ENCODE measurements around the gene FASN.

DNA sequence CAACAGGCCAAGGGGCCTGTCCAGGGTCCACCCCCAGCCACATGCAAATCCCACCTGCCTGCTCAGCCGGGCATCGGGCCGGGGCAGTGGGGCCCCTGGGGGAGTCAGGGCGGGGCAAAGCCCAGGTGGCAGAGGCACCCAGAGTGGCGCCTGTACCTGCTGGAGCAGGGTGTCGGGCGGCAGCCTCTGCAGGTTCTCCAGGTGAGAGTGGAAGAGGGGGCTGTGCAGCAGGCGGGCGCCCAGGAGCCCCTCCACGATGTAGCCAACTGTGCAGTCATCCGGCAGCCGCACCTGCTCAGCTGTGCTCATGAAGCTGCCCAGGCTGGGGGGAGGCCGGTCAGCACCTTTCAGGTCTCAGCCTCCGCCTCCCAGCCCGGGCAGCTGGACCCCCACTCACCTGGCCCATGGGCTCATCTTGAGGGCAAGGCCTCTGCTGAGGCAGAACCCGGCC is 48.5 kb downstream of the FASN start:
- TF ChIP-seq, protein P1, sequence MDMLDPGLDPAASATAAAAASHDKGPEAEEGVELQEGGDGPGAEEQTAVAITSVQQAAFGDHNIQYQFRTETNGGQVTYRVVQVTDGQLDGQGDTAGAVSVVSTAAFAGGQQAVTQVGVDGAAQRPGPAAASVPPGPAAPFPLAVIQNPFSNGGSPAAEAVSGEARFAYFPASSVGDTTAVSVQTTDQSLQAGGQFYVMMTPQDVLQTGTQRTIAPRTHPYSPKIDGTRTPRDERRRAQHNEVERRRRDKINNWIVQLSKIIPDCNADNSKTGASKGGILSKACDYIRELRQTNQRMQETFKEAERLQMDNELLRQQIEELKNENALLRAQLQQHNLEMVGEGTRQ (IDR thresholded peaks at IDR 0.05): no peak
- no peak for TF ChIP-seq RAD21 (conservative IDR thresholded peaks at IDR 0.05 in 1 of 2, IDR thresholded peaks at IDR 0.05 in 1 of 2)

Data from A549 (cell line).